CD14-positive monocyte (primary cell): ENCODE measurements around the gene ISG15. TPM values are rescaled to one million over a fixed set of nuclear protein-coding genes. Genes with fewer than 3 reads are reported as not detected.

ENCODE experiments used
- DNase-seq, 3 donors: peaks; one replicate each; pipeline ENCODE4 v3.0.0-alpha.2; 2011 to 2022
- H2AFZ ChIP-seq: 2 replicates; pipeline ENCODE4 v1.6.0; 2012; ENCODE audit warnings: mild to moderate bottlenecking, low read depth, low read length, inconsistent platforms; ENCODE audit not compliant: insufficient read depth, poor library complexity, severe bottlenecking
- H3K27ac ChIP-seq, 2 donors: 1 replicate in 1 of 2; 2 replicates in 1 of 2; pipeline ENCODE4 v1.5.1; 2012 to 2013; ENCODE audit warnings: low read length in 2 of 2, control low read depth in 1 of 2, inconsistent platforms in 1 of 2, low read depth in 1 of 2, mild to moderate bottlenecking in 1 of 2
- H3K27me3 ChIP-seq, 2 donors: one replicate each; pipeline versions ENCODE4 v1.6.0 to v1.6.1; 2011 to 2013; ENCODE audit warnings: low read length in 2 of 2; ENCODE audit not compliant: control insufficient read depth in 2 of 2, insufficient read depth in 2 of 2
- H3K36me3 ChIP-seq, 2 donors: replicated peaks in 1 of 2; 1 replicate in 1 of 2; 2 replicates in 1 of 2; pipeline versions ENCODE4 v1.5.1 to v1.6.1; 2012 to 2013; ENCODE audit warnings: low read length in 2 of 2, control low read depth in 1 of 2, inconsistent platforms in 1 of 2, mild to moderate bottlenecking in 1 of 2; ENCODE audit not compliant: insufficient read depth in 2 of 2, control insufficient read depth in 1 of 2
- H3K4me1 ChIP-seq, 2 donors: 1 replicate in 1 of 2; 2 replicates in 1 of 2; pipeline versions ENCODE4 v1.5.1 to v1.6.1; 2012 to 2013; ENCODE audit warnings: low read length in 2 of 2, control low read depth in 1 of 2, inconsistent platforms in 1 of 2, mild to moderate bottlenecking in 1 of 2, moderate library complexity in 1 of 2; ENCODE audit not compliant: insufficient read depth in 2 of 2, control insufficient read depth in 1 of 2
- H3K4me2 ChIP-seq: replicated peaks from 2 replicates; pipeline ENCODE3; 2012; ENCODE audit warnings: low read length, moderate library complexity, mild to moderate bottlenecking; ENCODE audit not compliant: poor library complexity, severe bottlenecking; ENCODE audit errors: extremely low read depth
- H3K4me3 ChIP-seq, 3 experiments: fragments of 200-600 bp in 1 of 3; sonication (generic) in 1 of 3; replicated peaks in 1 of 3; 1 replicate in 2 of 3; 2 replicates in 1 of 3; pipeline ENCODE4 v1.5.1; 2011 to 2013; ENCODE audit warnings: low read length in 3 of 3, mild to moderate bottlenecking in 3 of 3, control low read depth in 2 of 3, low read depth in 2 of 3, inconsistent platforms in 1 of 3, moderate library complexity in 1 of 3
- H3K79me2 ChIP-seq: 2 replicates; pipeline ENCODE4 v1.6.0; 2012; ENCODE audit warnings: mild to moderate bottlenecking, control low read depth, inconsistent platforms, low read length, moderate library complexity; ENCODE audit not compliant: insufficient read depth
- H3K9ac ChIP-seq: 2 replicates; pipeline ENCODE4 v1.6.0; 2017; ENCODE audit warnings: low read length, mild to moderate bottlenecking; ENCODE audit not compliant: insufficient read depth, poor library complexity, severe bottlenecking
- H3K9me3 ChIP-seq, 2 donors: replicated peaks in 1 of 2; 1 replicate in 1 of 2; 2 replicates in 1 of 2; pipeline versions ENCODE4 v1.5.1 to v1.6.1; 2012 to 2013; ENCODE audit warnings: low read length in 2 of 2, control low read depth in 1 of 2; ENCODE audit not compliant: control insufficient read depth in 1 of 2, insufficient read depth in 1 of 2
- H4K20me1 ChIP-seq: 2 replicates; pipeline ENCODE4 v1.6.0; 2012; ENCODE audit warnings: mild to moderate bottlenecking, low read length, control low read depth, moderate library complexity; ENCODE audit not compliant: insufficient read depth
- H3K27ac Mint-ChIP-seq, 7 donors: one replicate each; pipeline ENCODE4 v1.8.0; 2020; ENCODE audit warnings: mild to moderate bottlenecking in 7 of 7, mixed read lengths in 7 of 7, moderate library complexity in 6 of 7, inconsistent platforms in 2 of 7
- H3K27me3 Mint-ChIP-seq, 3 donors: one replicate each; pipeline ENCODE4 v1.8.0; 2021 to 2022; ENCODE audit warnings: low read depth in 3 of 3, mild to moderate bottlenecking in 3 of 3, mixed read lengths in 3 of 3, moderate library complexity in 3 of 3, inconsistent platforms in 1 of 3
- H3K36me3 Mint-ChIP-seq, 2 donors: one replicate each; pipeline ENCODE4 v1.8.0; 2020; ENCODE audit warnings: mixed read lengths in 2 of 2, inconsistent platforms in 1 of 2, mild to moderate bottlenecking in 1 of 2
- H3K4me1 Mint-ChIP-seq: one replicate; pipeline ENCODE4 v1.8.0; 2020; ENCODE audit warnings: mild to moderate bottlenecking, mixed read lengths
- H3K4me3 Mint-ChIP-seq, 2 donors: one replicate each; pipeline ENCODE4 v1.8.0; 2020; ENCODE audit warnings: mild to moderate bottlenecking in 2 of 2, mixed read lengths in 2 of 2, moderate library complexity in 1 of 2
- H3K9me3 Mint-ChIP-seq, 7 donors: one replicate each; pipeline ENCODE4 v1.8.0; 2020 to 2022; ENCODE audit warnings: mixed read lengths in 7 of 7, mild to moderate bottlenecking in 6 of 7, moderate library complexity in 6 of 7, inconsistent platforms in 2 of 7
- CTCF ChIP-seq: fragments of 200-600 bp; IDR thresholded peaks from one replicate; pipeline ENCODE4 v1.8.0; 2022; ENCODE audit warnings: antibody characterized with exemption, mild to moderate bottlenecking
- WGBS: methylation state at CpG from one replicate; pipeline ENCODE4 v1.1.5; 2013; ENCODE audit warnings: missing lambda C conversion rate; ENCODE audit not compliant: insufficient coverage; 5-methylcytosine and 5-hydroxymethylcytosine counted together
- intact Hi-C, 2 donors: fragments of 100-400 bp; cut with micrococcal nuclease; formaldehyde crosslinking; loops; one replicate each; pipeline versions ENCODE4 v1.15.0 to v1.15.1; 2023
- polyA plus RNA-seq, 3 donors: library from polyadenylated mRNA; depleted of rRNA in 1 of 3; unstranded in 2 of 3; stranded (reverse) in 1 of 3; fragments of 300-500 nt in 2 of 3; fragments of >200 nt in 1 of 3; fragmentation: Illumina TruSeq in 2 of 3; gene quantifications; 1 replicate in 2 of 3; 2 replicates in 1 of 3; pipeline ENCODE4 v1.2.3, GENCODE V29; 2012 to 2021

The ISG15 gene
- polyA plus RNA-seq, 3 donors = 128 to 241 (median 145) TPM

- Mint-ChIP-seq H3K4me3 (no peak overlapping the region), H3K36me3 (no peaks in the 10 kb centered on the region), H3K9me3 (peaks cover 0 to 6% (median 0%) of the 10 kb centered on the region in 7 donors), H3K27ac (no peak overlapping the region), H3K4me1 (peaks cover 6% of the 10 kb centered on the region), H3K27me3 (peaks cover 29 to 51% (median 33%) of the 10 kb centered on the region in 3 donors)
- Histone ChIP-seq H3K36me3 (no peaks in the 10 kb centered on the region), H3K4me1 (peaks cover 11 to 21% of the 10 kb centered on the region in 2 donors), H3K79me2 (no peaks in the 10 kb centered on the region), H3K9ac (no peak overlapping the region), H3K4me3 (no peak overlapping the region), H3K4me2 (no peak overlapping the region), H3K27me3 (peaks cover 7 to 41% of the 10 kb centered on the region in 2 donors), H4K20me1 (no peaks in the 10 kb centered on the region), H3K27ac (no peak overlapping the region), H3K9me3 (no peaks in the 10 kb centered on the region), H2AFZ (no peak overlapping the region)
- intact Hi-C loops = loop anchor here in 1 of 2 donors (5.0 kb wide), 1 partner anchor 34 kb away; no protein-coding TSS in a partner anchor
- DNase-seq = no peak
- 79% methylated on average over 13 of the region's 13 CpGs for WGBS
- no peak for TF ChIP-seq CTCF
These were observed 10.4 kb downstream of the ISG15 start for GRCh38 chr1:1023700-1024099.

- intact Hi-C loops = loop anchor here in 1 of 2 donors (5.0 kb wide), 1 partner anchor 33 kb away; no protein-coding TSS in a partner anchor
- H3K27me3 ChIP-seq = peaks cover 7 to 41% of the 10 kb centered on the region in 2 donors
- WGBS = 92% methylated on average over 7 of the region's 9 CpGs
These were observed 11.0 kb downstream of the ISG15 start for GRCh38 chr1:1024149-1024770.

More at GRCh38 chr1:1024149-1024770, 11.0 kb downstream of the ISG15 start:
- peaks cover 0 to 6% (median 0%) of the 10 kb centered on the region in 7 donors for H3K9me3 Mint-ChIP-seq
- H3K9me3 ChIP-seq = no peaks in the 10 kb centered on the region
- no peak overlapping the region for H3K4me3 Mint-ChIP-seq
- H3K79me2 ChIP-seq = no peaks in the 10 kb centered on the region
- no peak overlapping the region for H3K27ac Mint-ChIP-seq
- H3K4me3 ChIP-seq = no peak overlapping the region
- H3K27ac ChIP-seq = no peak overlapping the region
- no peak overlapping the region for H2AFZ ChIP-seq
- H3K4me1 Mint-ChIP-seq = peaks cover 6% of the 10 kb centered on the region
- no peak overlapping the region for H3K9ac ChIP-seq
- H4K20me1 ChIP-seq = no peaks in the 10 kb centered on the region
- no peak for TF ChIP-seq CTCF
- H3K27me3 Mint-ChIP-seq = peaks cover 28 to 51% (median 29%) of the 10 kb centered on the region in 3 donors
- no peaks in the 10 kb centered on the region for H3K36me3 ChIP-seq
- H3K4me2 ChIP-seq = no peak overlapping the region
- no peak for DNase-seq
- peaks cover 8 to 16% of the 10 kb centered on the region in 2 donors for H3K4me1 ChIP-seq
- no peaks in the 10 kb centered on the region for H3K36me3 Mint-ChIP-seq
